NCI-H187 treated with DMSO at 0.1 percent for 48 hours (cell line): ENCODE results near the gene GSTA5.
"Not testable (repeated sequence)": the region's sequence is repeated elsewhere in the genome, so short reads cannot be mapped to it uniquely, and the experiment has no call there.

Source experiments
- DNase-seq: peaks from one replicate; lab custom pipeline; 2025; lab: John Stamatoyannopoulos, UW

GSTA5 gene

GRCh38 chr6:52834481-52834880 lies 6.1 kb downstream of the GSTA5 start:
- no peak for DNase-seq

GRCh38 chr6:52830869-52831268 lies 9.7 kb downstream of the GSTA5 start:
- DNase-seq = not testable (repeated sequence)

DNA sequence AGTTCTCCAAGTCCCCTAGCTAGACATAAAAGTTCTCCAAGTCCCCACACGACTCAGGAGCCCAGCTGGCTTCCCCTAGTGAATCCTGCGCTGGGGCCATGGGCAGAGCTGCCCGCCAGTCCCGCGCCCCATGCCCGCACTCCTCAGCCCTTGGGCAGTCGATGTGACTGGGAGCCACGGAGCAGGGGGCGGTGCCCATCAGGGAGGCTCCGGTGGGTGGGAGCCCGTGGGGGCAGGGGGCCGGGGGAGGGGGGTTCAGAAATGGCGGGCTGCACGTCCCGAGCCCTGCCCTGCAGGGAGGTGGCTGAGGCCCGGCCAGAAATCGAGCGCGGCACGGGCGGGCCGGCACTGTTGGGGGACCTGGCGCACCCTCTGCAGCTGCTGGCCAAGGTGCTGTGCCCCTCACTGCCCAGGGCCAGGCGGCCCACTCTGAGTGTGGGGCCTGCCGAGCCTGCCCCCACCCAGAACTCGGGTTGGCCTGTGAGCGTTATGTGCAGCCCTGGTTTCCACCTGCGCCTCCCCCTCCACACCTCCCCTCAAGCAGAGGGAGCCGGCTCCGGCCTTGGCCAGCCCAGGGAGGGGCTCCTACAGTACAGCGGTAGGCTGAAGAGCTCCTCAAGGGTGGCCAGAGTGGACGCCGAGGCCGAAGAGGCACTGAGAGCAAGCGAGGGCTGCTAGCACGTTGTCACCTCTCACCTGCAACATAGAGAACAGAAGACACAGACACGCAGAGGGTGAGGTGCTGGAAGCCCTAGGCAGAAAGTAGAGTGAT lies 11.4 kb downstream of the GSTA5 start:
- DNase-seq = no peak

DNA sequence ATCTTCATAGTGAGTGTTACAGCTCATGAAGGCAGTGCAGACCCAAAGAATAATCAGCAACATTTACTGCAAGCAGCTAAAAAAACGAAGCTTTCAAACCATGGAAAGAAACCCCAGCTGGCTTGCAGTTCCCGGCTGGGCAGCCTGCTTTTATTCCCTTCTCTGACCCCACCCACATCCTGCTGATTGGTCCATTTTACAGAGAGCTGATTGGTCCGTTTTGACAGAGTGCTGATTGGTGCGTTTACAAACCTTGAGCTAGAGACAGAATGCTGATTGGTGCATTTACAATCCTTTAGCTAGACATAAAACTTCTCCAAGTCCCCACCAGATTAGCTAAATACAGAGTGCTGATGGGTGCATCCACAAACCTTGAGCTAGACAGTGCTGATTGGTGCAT lies 12.0 kb downstream of the GSTA5 start:
- DNase-seq = not testable (repeated sequence)

- DNase-seq = not testable (repeated sequence)
Observed at GRCh38 chr6:52827073-52827783, 13.4 kb downstream of the GSTA5 start.

DNA sequence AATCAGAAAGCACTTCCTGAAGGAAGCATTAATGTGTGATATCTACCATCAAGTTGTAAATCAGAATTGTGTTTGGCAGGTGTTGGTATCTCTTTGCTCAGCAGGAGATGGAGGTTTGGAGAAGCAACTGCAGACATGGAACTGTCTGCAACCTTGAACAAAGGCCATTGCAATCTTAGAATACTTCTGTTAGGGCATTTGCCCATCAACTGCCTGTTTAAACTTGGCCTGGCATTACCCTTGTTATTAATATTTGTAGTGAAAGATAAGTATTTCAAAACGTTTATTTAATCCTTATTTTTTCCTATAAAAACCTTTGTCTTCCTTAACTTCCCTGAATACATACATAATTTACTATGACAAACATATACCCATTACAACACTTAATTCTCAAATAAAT lies 14.1 kb downstream of the GSTA5 start:
- DNase-seq = no peak

GRCh38 chr6:52825900-52826459 lies 14.6 kb downstream of the GSTA5 start:
- not testable (repeated sequence) for DNase-seq

DNA sequence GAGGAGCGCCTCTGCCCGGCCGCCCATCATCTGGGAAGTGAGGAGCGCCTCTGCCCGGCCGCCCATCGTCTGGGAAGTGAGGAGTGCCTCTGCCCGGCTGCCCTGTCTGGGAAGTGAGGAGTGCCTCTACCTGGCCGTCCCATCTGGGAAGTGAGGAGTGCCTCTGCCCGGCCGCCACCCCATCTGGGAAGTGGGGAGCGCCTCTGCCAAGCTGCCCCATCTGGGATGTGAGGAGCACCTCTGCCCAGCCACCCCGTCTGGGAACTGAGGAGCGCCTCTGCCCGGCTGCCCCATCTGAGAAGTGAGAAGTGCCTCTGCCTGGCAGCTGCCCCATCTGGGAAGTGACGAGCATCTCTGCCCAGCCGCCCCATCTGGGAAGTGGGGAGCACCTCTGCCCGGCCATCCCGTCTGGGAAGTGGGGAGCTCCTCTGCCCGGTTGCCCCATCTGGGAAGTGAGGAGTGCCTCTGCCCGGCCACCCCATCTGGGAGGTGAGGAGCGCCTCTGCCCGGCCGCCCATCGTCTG lies 15.3 kb downstream of the GSTA5 start:
- not testable (repeated sequence) for DNase-seq

GRCh38 chr6:52821842-52822241 lies 18.8 kb downstream of the GSTA5 start:
- DNase-seq = no peak

GRCh38 chr6:52820198-52820597 lies 20.4 kb downstream of the GSTA5 start:
- DNase-seq = no peak

GRCh38 chr6:52815167-52816092 lies 25.2 kb downstream of the GSTA5 start:
- DNase-seq = no peak

DNA sequence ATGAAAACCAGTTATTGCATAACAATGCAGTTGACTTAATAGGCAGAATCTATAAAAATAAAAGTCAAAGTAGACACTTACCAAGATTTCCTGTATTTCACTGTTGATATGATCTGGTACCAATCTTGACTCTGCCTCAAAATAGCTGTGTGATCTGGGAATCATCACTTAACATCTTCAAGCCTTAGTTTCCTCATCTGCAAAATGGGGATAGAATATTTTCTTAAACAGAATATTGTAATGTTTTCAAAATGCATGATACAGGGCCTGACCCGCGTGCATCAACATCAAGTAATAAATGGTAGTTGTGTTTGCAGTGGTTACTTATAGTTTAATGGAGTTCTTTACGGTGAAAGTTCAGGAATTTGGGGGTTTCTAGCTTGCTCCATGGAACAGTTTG lies 26.1 kb downstream of the GSTA5 start:
- not testable (repeated sequence) for DNase-seq

- not testable (repeated sequence) for DNase-seq
Observed at GRCh38 chr6:52809777-52810176, 30.8 kb downstream of the GSTA5 start.

DNA sequence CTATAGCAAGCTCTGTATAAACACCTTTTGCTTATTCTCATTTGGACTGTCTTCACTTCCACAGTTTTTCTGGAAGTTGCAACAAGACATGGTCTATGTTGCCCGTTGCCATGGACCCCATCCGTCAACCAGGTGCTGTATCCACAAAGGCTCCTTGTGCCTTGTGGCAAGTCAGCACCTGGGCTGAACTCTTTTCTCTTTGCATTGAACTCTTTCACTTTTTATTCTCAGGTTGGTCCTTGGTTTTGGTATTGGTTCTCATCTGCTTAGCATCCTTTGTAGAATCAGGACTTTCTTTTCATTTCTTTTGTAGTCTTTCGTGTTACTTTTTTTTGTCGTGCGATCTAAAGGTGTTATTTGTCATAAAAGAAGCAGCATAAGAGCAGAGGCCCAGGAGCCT lies 32.0 kb downstream of the GSTA5 start:
- DNase-seq = no peak

- DNase-seq = not testable (repeated sequence)
Observed at GRCh38 chr6:52803668-52804255, 36.9 kb downstream of the GSTA5 start, which contains the start of gene GSTA1. Gene GSTA1, minus strand, starts transcription at chr6:52803816. Its CDS starts 4,549 bp downstream, at chr6:52799267.

DNA sequence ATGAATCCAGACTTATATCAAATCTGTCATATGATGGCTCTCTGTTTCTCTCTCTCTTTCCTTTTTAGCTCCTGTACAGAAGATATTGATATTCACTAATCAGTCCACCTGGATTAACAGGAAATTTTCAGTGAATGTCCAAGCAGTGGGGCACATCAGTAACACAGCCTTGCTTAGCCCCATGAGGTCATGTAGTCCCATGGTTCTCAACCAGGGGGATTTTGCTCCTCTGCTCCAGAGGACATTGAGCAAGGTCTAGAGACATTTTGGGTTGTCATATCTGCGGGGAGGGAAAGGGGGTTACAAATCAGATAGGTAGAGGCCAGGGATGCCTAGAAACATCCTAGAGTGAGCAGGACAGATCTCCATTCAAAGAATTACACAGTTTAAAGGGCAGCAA lies 37.8 kb downstream of the GSTA5 start:
- no peak for DNase-seq

DNA sequence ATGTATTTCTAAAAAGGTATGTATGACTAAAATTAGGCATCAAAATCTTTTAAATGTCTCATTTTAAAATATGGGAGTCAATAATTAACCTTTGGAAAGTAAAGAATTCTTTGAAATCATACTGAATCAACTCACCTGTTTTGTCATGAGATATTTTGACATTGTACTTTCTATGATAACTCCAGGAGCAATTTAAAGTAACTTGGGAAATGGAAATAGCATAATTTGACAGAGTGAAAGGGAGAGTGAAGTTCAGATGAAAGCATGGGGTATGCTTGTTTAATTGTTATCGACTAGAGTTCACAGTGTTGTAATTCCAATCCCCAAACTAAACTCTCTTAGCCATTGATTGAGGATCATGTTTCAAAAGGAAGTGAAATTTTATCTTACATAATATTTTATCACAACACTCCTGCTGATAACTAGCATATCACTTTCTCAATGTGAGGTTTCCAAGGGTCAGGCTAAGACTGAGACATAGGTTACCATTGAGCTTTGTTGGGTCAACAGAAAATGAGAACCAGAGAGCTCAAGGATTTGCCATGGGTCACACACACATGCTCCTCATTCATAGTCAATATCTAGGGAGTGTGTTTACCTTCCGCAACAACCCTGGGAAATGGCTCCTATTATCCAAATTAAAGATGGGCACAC lies 39.3 kb downstream of the GSTA5 start:
- DNase-seq = no peak

- not testable (repeated sequence) for DNase-seq
Observed at GRCh38 chr6:52799272-52799671, 41.3 kb downstream of the GSTA5 start.

DNA sequence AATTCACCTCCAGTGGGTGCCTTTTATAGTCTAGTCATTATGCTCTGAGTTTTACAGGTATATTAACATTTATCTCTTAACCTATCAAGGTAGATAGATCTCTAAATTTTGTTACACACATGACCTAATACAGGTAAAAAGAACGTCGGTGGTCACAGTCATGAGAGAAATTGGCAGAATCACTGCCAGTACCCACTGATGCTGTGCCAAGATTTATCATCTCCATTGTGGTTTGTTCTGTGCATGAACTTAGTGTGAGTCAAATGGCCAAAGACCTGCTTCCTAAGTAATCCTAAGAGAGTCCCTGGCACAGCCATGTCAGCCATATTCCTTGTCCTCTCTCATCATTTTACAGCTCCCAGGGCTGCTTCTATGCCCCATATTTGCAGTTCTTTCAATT lies 46.2 kb downstream of the GSTA5 start:
- not testable (repeated sequence) for DNase-seq

DNA sequence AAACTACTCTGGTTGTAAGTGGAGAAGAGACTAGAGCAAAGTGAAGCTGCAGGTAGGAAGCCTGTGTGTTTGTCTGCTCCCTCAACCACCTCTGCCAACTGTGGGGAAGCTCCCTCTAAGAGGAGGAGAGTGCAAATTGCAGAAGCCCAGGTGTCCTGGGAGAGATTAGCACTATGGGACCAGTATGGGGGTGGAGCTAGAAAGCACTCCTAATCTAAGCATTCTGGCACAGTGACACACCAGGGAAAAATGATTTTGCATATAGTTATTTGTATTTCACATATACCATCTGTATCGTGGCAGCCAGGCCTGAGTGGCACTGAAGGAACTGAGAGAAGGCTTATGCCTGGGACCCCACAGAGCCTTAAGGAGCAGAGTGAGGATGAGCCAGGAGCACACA lies 49.8 kb downstream of the GSTA5 start:
- no peak for DNase-seq

- DNase-seq = not testable (repeated sequence)
Observed at GRCh38 chr6:52789658-52790057, 51.0 kb downstream of the GSTA5 start.
